Measurements from ENCODE around the gene SLC9A9.
"Not testable (repeated sequence)": the region's sequence is repeated elsewhere in the genome, so short reads cannot be mapped to it uniquely, and the experiment has no call there.

Gene SLC9A9

DNA sequence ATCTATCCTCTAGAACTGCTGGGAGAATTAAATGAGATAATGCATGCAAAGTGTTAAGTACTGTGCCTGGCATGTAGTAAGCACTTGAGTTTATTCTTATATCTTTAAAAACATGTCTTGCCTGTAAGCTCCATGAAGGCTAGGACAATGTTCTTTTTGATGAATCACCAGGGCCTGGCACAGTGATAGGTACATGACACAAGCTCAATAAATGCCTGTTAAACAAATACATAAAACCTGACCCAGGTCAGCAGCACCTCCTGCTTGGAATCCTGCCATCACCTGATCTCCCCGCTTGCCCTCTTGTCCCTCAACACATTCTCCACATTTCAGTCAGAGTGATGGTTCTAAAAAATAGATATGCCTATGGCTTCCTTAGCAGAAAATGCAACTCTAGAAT lies 541.9 kb downstream of the SLC9A9 start:
- DNase-seq, result no peak

DNA sequence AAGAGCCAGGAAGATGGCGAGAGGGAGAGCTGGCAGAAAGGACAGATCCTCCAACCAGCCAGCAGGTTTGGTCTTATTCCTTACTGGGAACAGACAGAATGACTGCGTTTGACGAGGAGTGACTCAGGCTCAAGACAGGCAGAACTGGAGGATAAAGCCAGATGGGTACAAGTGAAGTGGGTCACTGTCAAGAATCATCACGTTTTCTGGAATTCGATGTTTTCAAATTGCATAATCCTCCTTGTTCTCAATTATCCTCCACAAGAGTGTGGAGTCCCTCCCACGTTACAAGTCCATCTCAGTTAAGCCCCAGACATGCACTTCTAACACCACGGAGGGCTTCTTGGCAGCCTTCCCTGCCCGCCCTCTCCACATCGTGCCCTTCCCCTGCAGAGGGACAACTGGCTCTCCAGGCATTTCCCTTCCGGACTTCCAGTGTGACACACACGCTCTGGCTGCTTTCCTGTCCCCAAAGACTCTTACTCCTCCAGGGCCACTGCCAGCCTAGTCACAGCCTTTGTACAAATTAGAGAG lies 545.6 kb downstream of the SLC9A9 start:
- no peak for DNase-seq

DNA sequence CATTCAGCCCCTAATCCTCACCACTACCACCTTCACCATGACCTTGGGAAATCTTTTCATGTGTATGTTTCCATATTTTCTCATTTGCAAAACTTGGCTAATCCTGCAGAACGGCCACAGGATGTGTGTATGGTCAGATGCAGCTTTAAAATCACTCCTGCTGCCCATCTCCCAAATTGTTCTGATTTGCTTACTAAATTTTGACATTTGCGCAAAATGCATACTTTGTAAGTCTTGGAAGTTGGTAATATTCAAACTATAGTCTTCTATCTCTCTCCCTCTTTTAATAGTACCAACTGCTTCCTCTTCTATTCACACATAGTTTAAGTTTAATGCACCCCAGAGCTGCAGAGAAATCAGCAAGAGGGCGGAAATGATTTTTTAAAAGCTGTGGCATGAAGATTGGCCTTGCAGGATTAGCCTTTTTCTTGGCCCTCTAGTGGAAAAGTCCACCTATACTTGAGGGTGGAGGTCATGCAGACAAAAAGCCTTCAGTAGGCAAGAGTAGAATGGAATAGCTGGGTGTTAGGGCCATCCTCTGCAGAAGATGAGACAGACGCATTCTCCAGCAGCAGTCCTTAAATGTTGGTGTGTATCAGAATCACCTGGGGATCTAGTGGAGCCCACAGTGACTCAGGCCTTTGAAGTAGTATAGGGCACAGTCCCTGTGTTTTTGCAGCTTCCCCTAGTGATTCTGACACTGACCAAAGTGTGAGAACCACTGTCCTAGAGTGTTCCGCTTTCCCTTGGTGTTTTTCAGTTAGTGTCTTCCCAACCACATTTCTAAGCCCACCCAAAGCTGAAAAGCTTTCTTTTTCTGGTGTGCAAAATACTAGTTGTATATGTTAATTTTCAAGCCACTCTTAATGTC lies 547.0 kb downstream of the SLC9A9 start:
- no peak for DNase-seq

DNA sequence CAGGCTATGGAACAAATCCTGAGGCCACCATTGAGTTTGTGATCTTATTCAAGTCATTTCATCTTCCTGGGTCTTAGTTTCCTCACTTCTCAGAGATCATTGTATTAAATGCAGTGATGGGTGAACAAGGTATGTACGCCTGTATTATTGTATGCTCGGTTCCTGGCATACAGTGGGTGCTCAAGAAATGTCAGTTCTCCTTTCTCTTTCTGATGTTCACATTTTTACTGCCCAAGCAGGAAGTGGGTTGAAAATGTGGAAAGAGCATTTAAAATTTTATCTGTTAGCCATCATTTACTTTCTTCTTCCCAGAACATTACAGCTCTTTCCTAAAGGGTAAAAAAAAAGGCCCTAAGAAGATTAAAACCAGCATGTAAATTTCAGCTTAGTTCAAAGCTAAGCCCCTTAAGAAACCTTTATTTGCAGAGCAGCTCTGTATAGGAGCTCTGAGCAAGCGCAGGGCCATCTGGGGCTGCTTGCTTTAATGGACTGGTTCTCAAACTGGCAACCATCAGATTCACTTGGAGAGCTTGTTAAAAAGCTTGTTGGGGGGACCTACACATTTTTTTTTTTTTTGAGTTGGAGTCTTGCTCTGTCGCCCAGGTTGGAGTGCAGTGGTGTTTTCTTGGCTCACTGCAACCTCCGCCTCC lies 549.3 kb downstream of the SLC9A9 start:
- no peak for DNase-seq

DNA sequence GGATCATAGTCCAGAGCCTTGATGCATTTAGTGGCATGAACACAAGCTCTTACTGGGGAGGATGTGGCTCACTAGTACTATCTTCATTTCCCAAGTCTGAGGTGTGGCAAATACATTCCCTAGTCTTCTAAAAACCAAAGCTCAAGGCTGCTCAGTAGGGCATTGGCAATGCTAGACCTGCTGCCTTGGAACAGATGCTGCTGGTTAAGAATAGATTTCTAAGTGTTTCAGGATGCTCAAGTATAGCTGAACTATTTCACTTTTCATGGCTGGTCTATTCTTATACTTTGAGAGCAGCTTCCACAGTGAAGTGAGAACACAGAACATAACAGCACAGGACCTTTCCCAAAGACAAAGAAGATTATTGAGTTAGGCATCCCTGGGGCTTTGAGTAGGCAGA lies 549.9 kb downstream of the SLC9A9 start:
- no peak for DNase-seq

DNA sequence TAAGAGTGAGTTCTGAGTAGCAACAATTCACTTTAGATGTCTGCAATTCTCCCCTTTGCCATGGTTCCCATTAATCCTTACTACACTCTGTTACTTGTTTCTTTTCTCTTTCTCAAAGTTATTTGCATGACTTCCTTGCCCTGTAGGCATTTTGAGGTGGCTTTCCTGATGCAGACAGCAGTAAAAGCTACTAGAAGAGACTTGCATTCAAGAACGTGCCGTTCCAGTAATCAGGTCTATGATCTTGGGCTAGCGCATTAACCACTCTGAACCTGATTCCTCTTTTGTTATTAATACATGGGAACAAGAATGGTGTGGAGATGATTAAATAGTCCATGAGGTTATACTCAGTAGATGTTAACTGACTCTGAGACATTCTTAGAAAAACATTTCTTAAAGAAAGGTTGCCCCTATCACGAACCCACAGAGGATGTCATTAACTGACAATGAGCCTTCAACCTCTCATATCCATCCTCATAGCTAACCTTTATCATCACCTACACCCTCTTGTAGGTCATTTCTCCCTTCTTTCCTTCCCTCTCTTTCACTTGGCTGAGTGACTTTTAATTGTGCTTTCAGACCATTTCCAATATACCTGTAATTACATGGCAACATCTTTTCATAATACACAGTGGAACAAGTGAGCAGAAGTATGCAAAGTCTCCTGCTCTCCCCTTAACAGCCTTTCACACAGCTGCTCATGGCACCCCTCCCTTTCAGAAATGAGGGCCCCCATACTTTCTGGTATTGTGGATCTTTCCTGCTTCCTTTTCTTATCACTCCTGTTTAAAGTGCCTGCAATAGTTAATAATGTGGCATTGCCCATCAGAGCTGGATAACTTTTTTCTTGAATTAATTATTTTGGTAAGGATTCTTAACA lies 552.8 kb downstream of the SLC9A9 start:
- no peak for DNase-seq

DNA sequence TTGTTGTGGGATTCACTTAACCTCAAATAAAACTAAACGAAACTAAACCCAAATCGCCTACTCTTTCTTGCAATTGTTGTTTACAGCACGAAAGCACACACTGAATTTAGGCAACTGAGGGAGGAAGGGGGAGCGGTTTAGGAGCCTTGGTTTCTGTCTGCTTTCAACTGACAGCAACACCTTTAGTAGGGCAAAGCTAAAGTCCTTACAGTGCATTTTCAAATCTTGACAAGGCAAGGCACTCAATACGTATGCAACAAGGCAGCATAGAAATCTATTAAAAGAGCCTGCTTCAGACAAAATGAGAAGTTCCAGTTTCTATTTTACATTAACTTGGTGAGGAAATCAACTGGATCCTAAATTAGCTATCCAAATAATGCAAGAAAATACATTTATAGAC lies 554.1 kb downstream of the SLC9A9 start:
- no peak for DNase-seq

DNA sequence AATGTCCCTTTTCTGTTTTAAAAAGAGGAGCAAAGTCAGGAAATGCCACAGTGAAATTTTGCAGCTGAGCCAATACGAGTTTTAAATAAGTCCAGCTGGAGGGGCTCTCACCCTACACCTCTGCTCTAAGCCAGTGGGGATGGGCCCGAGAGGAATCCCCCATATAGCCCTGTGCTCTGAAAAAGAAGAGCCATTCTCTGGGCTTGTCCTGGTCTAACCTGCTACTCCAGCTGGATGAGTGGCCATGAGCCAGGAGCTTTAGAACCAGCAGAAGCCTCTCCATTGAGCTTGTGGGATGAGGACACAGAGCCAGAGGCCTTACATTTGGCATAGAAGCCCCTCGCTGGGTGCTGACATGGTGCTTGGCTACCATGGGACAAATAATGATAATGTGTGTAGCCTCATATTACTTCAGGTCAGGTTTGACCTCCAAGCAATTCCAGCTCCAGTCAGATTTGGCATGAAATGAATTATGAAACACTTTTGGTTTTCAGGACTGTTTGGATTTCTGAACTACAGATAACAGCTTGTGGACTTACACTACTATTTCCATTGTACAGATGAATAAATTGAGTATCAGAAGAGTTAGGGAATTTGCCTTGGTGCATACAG lies 556.3 kb downstream of the SLC9A9 start:
- DNase-seq, result no peak

DNA sequence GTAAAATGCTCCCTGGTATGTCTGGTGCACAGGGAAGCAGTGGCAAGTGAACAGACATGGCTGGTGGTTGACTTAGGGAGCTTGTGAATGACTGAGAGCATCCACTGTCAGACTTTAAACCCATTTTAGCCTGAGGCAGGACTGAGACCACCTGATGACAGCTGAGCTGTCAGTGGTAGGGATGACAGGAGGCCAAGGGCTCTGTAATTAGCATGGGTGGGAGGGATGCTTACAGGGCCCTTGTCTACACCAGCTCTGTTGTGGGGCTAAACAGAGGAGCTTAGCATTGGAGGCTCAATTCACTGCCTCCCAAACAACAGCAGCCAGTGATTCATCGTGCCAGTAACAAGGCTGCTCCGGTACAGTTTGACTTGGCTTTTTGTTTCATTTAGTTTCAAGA lies 559.3 kb downstream of the SLC9A9 start:
- DNase-seq, result no peak

DNA sequence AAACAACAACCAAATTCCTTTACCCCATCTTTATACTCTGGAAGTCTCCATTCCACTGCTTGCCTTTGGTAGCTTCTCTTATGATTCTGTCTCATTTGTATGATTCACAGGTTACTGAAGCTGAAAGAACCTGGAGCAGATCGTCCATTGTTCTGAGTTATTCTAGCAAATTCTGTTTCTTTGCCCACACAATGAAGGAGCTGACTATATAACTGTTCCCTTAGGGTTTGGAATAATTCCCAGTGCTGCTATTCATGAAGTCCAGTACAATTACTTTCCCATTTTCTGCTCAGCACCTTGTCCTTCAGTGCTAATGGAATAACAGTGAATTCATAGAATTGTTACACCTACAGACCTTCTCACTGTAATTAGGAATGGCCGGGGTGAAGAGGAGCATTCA lies 560.9 kb downstream of the SLC9A9 start:
- no peak for DNase-seq

DNA sequence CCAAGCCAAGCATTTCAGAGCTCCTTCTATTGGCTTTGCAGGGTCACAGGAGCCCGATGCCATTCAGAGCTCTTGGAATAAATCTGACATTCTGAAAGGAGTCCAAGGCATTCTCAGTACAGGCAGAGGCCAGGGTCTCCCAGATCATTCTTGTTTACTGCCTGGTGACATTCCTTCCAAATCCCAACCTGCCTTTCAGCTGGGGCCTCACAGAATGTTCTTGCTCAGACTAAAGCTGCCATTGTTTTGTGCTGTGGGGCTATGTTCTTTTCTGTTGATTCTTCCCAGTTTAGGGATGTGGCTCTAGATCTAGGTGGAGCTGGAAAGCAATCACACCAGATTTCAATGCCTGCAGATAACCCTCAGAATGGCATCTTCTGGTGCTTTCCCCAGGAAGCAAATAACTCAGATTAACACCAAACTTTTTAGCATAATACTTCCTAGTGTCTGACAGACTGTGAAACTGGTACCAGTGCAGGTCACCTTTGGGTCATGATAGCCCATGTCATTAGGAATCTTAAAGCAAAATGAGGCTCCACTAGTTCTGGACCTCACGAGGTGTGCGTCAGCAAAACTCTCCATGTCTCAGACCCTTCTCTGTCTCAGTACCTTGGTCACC lies 561.8 kb downstream of the SLC9A9 start:
- no peak for DNase-seq

DNA sequence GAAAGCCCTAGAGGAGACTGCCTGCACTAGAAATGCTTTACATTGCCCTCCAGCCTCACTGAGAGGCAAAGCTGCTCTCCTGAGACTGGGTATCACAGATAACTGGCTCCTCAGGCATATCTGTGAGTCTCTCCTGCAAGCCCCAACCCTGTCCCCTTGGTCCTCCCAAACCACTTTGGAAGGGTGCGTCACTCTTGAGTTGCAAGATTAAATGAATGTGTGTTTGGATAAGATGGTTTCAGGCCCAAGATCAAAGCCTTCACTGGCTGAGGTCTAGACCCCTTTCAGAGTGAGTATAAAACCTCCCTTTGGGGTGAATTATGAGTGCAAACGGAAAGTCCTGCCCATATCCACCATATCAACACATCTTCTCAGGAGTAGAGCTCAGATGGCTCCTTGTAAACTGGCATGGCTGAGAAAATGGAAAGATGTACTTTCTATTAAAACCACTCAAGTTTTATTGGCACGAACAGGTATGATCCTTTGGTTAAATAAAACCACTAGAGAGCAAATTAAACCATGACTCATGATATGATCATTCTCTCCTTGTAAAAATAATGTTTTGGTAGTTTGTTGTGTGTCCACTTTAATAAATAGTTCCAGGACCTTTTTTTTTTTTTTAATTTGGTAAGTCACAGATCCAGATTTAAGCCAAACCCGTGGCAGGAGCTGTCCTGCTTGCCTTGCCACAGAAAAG lies 564.7 kb downstream of the SLC9A9 start:
- no peak for DNase-seq

DNA sequence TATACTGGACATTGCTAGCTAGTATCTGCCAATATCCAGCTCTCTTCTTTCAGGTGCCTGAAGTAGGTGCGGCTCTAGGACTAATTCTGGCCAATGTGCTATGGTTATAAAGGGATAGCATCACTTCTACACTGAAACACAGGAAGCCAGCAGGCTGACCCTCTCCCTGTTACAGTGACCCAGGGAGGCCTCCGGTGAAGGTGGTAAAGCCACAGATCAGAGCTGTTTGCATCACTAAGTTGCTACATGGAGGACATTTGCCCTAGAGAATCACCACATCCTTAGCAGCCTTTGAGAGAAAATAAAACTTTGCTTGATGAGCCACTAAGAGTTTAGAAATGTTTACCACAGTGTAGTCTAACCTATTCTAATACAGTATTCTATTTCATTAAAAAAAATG lies 567.3 kb downstream of the SLC9A9 start:
- no peak for DNase-seq

DNA sequence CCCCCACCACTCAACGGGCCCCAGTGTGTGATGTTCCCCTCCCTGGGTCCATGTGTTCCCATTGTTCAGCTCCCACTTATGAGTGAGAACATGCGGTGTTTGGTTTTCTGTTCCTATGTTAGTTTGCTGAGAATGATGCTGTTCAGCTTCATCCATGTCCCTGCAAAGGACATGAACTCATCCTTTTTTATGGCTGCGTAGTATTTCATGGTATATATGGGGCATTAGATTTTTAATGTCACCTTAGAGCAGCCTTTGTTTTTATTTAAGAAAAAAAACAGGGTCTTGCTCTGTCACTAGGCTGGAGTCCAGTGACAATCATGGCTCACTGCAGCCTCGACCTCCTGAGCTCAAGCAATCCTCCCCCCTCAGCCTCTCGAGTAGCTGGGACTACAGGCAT lies 568.7 kb downstream of the SLC9A9 start:
- not testable (repeated sequence) for DNase-seq

DNA sequence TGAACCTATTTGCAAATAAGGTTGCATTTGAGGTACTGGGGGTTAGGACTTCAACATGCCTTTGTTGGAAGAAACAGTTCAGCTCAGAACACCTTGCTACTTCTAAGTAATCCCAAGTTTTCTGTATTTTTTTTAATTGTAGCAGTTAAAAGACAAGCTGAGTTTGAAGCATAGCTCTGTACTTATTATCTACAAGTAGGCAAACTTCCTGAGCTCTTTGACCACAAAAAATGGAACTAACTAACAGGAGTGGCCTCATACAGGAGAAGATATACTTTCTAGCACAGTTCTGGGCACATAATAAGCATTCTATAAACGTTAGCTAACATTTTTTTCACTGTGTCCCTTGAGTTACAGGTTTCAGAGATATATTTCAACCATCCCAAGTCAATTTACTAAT lies 569.5 kb downstream of the SLC9A9 start:
- DNase-seq, result no peak

DNA sequence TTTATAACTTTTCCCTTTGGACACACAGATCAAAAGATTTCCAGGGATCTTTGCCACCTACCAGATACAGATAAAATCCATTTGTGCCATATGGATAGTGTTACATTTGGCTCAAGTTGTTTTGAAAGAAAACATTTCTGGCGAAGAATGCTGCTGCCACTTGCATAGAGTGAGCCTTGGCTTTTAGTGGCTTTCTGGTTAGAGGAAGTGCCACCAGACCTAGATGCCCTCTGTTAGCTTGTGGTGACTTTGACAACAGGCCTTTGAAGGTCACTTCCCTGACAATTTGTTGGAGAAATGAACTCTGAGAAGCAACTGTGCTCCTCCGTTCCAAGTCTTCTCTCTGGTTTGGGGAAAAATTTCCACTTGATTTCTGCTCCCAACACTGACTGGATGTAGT lies 570.7 kb downstream of the SLC9A9 start:
- no peak for DNase-seq

DNA sequence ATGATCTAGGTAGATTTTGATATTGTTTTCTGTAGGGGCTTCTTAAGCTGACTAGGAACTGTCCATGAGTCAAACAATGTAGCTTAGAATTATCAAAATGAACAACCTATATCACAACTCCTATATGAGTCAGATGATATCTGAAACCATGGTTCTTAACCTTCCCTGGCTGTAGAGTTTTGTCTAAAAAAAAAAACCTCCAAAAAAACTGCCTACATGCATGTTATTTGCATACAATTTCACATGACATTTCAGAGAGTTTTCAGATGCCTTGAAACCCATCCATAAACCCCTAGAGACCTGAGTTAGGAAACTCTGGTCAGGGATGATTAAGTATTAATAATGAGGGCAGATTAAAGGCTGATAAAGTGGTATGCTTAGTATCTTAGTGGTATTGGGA lies 571.7 kb downstream of the SLC9A9 start:
- no peak for DNase-seq

DNA sequence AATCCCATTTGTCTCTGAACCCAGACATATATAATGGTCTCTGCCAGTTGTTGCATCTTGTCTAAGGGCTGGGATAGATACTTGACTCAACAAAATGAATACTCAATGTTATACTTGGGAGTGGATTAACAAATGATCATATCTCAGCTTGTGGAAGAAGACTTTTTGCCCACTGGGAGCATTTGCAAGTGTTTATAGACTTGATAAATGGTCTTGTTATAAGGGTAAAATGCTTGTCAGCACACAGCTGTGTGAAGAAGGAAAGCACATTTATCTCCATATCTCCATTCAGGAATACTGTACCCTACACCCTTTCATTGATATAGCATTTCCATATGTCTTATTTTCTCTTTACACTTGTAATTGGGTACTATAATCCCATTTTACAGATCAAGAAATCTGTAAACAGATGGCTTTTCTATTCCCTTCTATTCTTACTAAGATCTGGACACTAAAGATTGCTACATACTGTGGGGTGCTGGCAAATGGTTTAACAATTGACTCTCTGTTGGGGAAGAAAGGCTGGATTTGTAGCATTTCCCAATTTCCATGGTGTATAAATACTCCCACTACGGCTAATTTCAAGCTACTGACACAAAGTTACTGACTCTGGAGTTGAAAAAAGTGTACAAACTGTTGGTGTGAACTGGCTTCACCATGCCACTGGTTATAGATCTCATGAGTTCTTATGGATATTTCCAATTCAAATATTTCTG lies 574.1 kb downstream of the SLC9A9 start:
- DNase-seq, result no peak

DNA sequence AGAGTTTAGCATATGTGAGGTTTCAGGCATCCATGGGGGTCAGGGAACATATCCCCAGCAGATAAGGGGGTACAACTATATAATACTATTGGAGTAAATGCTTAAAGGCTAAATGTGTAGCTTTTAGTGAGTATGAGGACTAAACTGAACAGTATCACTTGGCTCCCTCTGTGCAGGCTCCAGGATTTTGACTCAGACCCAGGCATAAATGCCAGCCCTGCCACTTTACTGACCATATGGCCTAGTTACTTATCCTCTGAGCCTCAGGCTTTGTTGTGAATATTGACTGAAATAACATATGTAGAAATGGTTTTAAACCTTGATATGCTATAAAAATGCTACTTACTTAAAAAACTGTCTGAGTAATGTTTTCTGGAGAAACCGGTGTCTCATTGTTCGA lies 577.1 kb downstream of the SLC9A9 start:
- DNase-seq, result no peak

DNA sequence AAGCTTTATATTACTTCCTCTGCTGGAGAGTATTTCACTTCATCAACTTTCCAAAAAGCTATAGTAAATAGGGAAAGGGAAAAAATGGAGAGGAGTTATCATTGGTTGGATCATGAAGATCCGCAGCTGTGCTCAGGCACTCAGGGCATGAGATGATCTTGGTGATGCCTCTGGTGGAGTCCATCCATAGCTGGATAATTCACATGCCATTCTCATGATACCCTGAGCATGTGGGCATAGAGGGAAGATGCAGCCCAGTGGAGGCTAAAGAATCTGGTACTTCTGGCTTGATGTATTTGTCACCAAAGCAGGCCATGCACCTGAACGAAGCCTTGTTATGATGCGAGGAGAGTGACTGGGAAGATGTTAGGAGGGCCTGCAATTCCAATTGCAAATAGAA lies 578.5 kb downstream of the SLC9A9 start:
- no peak for DNase-seq

DNA sequence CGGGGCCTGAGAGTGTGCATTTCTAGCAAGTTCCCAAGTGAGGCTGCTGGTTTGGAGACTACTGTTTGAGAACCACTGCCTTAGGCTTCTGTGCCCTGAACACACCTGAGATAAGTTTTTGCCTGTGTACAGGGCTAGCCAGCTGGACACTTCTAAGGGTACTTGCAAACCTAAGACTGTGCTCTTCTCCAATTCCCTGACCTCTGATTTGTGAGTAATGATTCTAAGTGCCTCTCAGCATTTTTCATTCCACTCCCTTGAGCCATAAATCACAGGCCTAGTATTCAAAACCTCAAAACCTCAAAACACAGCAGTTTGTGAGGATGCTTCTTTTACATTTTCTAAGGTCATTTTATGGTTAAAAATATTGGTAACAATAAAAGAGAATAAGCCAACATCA lies 580.3 kb downstream of the SLC9A9 start:
- DNase-seq, result no peak
